Effector memory CD8-positive, alpha-beta T cell (primary cell): Measurements from ENCODE around the gene PTEN.
"Not testable (repeated sequence)": the region's sequence is repeated elsewhere in the genome, so short reads cannot be mapped to it uniquely, and the experiment has no call there.

Experiments
- ATAC-seq: fragments of 150-1000 bp; cut with Tn5 transposase; replicated peaks from 2 replicates; pipeline ENCODE4 v1.10.0; 2021; ENCODE audit warnings: mild to moderate bottlenecking, moderate library complexity
- DNase-seq, 3 experiments: peaks; one replicate each; pipeline ENCODE4 v3.0.0; 2021
- H3K27ac Mint-ChIP-seq, 2 donors: one replicate each; pipeline ENCODE4 v1.8.0; 2022; ENCODE audit warnings: mild to moderate bottlenecking in 2 of 2, mixed read lengths in 2 of 2, moderate library complexity in 2 of 2
- H3K27me3 Mint-ChIP-seq, 2 donors: one replicate each; pipeline ENCODE4 v1.8.0; 2022; ENCODE audit warnings: mixed read lengths in 2 of 2
- H3K36me3 Mint-ChIP-seq: one replicate; pipeline ENCODE4 v1.8.0; 2022; ENCODE audit warnings: mild to moderate bottlenecking, moderate library complexity, mixed read lengths; ENCODE audit not compliant: insufficient read depth
- H3K4me1 Mint-ChIP-seq, 2 donors: one replicate each; pipeline ENCODE4 v1.8.0; 2022; ENCODE audit warnings: low read depth in 2 of 2, mixed read lengths in 2 of 2
- H3K4me3 Mint-ChIP-seq, 2 donors: one replicate each; pipeline ENCODE4 v1.8.0; 2022; ENCODE audit warnings: mild to moderate bottlenecking in 2 of 2, mixed read lengths in 2 of 2, moderate library complexity in 2 of 2
- H3K9me3 Mint-ChIP-seq, 2 donors: one replicate each; pipeline ENCODE4 v1.8.0; 2022; ENCODE audit warnings: mixed read lengths in 2 of 2
- total RNA-seq, 9 experiments: gene quantifications; one replicate each; lab custom pipeline; 2026; lab: John Stamatoyannopoulos, UW

PTEN gene
- total RNA-seq: 92.0 to 196 (median 116) reads per million in 9 experiments

GRCh38 chr10:87863053-87863943 is at the start of gene PTEN, which contains the start of gene KLLN:
PTEN (plus strand) TSS chr10:87863625; CDS start chr10:87864470, 845 bp downstream.
KLLN (minus strand) TSS chr10:87863533; CDS start chr10:87862487, 1,046 bp downstream.
- Mint-ChIP-seq H3K4me3 (peak within 1 kb of the TSS; percentile 95 to 100), H3K4me1 (peaks cover 35 to 46% of the 10 kb centered on the region in 2 donors), H3K27me3 (no peaks in the 10 kb centered on the region), H3K9me3 (no peaks in the 10 kb centered on the region), H3K27ac (peak within 1 kb of the TSS; percentile 89 to 98), H3K36me3 (peaks cover 39% of the 10 kb centered on the region)
- ATAC-seq: peak; percentile 39
- DNase-seq: peak; percentile 67 to 74 (median 74)

DNA sequence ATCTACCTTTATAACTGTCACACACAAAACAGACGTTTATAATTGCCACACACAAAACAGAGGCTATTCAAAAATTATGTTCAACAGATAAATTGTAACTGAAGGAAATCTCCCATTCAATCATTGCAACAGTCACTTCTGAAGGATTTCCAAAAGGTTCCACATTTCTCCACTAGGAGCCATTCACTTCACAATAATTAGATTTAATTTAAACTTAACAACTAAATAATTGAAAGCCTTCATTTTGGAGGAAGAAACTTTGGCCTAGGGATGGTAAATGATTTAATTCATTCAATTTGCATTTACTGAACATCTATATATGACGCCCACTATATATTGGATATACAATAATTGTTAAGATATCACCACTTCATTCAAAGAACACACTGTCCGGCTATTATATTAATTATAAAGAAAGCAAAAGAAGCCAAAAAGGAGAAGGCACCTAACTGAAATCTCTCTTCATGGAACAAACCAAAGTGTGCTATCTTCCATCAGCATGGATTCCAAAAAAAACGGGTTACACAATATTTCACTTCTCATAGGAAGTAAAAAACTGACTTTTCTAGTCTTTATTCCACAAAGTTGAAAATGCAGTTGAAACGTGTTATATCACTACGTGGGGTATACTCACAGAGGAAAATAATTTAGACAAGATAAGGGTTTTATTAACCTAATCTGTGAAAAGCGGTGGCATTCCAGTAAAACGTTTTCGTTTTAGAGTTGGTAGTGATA is 47.1 kb upstream of the PTEN start:
- H3K4me1 Mint-ChIP-seq: peaks cover 26 to 46% of the 10 kb centered on the region in 2 donors
- peak overlapping the region; percentile 89 to 90 for H3K4me3 Mint-ChIP-seq
- H3K9me3 Mint-ChIP-seq: no peaks in the 10 kb centered on the region
- H3K36me3 Mint-ChIP-seq: peaks cover 39% of the 10 kb centered on the region
- ATAC-seq: no peak
- no peak for DNase-seq
- peak overlapping the region in 1 of 2 donors; percentile 96 for H3K27ac Mint-ChIP-seq
- no peaks in the 10 kb centered on the region for H3K27me3 Mint-ChIP-seq

DNA sequence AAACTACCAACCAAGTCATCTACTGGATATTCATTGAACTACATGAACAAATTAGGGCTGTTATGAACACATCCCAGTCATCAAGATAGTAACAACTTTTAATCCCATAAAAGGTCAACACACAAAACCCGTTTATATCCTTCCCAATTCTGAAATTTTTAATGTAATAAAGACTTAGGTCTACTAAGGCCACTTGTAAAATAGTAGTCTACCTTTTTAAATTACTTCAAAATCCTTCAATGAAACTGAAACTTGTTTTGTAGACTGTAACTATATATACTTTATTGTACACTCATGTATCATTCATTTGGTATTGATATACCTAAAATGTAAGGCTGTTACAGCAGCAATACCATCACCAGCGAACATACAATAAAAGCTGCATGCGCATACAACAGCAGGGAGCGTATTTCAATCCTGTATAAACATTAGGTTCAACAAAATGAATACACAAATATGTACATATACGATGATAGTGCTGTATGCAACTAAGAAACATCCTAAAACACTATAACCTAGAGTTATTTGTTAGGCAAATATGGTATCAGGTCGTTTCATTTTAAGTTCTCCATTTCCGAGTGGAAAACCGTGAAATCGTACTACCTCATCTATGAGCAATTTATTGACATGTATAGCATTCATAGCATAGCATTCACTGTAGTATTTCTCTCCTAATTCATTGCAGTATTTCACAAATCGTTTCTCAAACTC is 46.4 kb upstream of the PTEN start:
- H3K36me3 Mint-ChIP-seq: peaks cover 32% of the 10 kb centered on the region
- H3K27ac Mint-ChIP-seq: peak overlapping the region; percentile 96 to 97
- no peaks in the 10 kb centered on the region for H3K27me3 Mint-ChIP-seq
- peaks cover 24 to 39% of the 10 kb centered on the region in 2 donors for H3K4me1 Mint-ChIP-seq
- DNase-seq (no peak), ATAC-seq (no peak)
- peak overlapping the region; percentile 89 to 90 for H3K4me3 Mint-ChIP-seq
- H3K9me3 Mint-ChIP-seq: no peaks in the 10 kb centered on the region

DNA sequence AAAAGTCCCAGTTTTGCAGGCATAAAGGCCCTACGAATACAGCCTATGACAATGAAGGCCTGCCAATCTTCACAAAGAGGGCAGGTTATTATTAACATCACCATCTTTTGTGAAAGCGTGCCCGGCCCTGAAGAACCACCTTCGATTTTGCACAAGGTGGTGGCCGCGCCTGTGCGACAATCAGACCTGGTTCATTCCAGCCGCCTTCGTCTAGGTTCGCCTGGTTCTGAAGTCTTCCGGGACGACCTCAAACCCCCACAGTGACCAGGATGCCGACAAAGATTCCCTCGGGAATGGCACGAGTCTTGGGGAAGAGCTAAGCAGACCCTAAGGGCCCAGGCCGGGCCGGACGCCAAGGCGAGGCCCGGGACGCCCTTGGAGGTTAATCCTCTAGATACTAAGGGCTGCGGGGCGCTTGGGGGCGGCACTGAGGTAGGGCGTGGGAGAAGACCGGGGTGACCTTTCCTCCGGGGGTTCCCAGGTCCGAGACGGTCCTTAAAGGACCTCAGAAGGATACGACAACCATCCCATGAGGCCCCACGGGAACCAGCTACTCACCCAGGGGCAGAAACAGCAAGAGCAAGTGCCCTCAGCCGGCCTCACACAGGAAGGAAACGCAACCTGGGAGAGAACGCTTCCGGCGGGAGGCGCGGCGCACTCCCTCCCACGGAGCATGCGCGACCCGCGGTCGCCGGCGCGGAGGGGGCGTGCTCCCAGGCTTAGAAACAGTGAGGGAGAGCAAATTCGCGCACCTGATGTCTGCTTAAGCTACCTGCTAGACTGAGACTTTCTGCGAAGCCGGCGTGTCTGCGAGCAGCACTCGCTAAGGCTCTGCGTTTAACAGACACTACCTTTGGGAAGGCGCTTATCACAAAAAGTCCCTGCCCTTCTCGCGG is 45.6 kb upstream of the PTEN start, which contains the start of gene ATAD1:
TSS of gene ATAD1 (minus strand) at position 618 of the 896 bp plus-strand sequence. CDS start 3,627 bp downstream, outside the sequence.
- peak within 1 kb of the TSS; percentile 96 to 97 for H3K27ac Mint-ChIP-seq
- DNase-seq (peak; percentile 82 to 86 (median 86)), ATAC-seq (peak; percentile 85)
- H3K27me3 Mint-ChIP-seq: no peaks in the 10 kb centered on the region
- peak within 1 kb of the TSS; percentile 89 to 90 for H3K4me3 Mint-ChIP-seq
- no peaks in the 10 kb centered on the region for H3K9me3 Mint-ChIP-seq
- peaks cover 24 to 39% of the 10 kb centered on the region in 2 donors for H3K4me1 Mint-ChIP-seq
- peaks cover 26% of the 10 kb centered on the region for H3K36me3 Mint-ChIP-seq

DNA sequence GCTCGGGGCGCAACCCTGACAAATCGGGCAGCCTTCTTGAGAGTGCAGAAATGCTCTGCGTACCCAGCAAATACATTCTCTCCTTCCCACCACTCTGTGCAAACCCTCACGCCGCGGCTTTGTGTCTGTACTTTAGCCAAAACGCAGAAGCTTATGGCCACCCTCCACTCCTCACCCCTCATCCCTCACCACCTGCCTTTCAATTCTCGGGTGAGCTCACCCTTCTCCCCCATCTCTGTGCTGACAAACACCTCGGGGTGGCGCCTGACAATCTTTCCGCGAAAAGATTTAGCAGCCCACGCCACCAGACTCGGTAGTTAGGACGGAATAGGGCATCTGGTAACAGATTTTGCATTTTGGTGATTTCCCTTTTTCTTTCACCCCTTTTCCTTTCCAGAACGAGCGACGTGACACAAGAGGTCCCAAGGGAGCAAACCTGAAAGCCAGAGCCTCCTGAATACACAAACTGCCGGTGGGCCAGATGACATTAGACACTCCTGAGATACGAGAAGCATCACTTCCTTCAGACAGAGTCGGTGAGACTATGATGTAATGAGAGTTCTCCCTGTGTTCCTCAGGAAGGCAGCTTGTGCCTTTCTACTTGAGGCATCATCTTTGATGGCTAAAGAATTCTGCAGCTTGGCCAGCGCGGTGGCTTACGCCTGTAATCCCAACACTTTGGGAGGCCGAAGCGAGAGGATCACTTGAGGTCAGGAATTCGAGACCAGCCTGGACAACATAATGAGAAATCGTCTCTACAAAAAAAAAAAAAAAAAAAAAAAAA is 44.7 kb upstream of the PTEN start:
- H3K4me3 Mint-ChIP-seq: peak overlapping the region; percentile 89 to 90
- peak; percentile 46 to 67 (median 53) for DNase-seq
- ATAC-seq: peak; percentile 64
- no peaks in the 10 kb centered on the region for H3K9me3 Mint-ChIP-seq
- peaks cover 22% of the 10 kb centered on the region for H3K36me3 Mint-ChIP-seq
- H3K27me3 Mint-ChIP-seq: no peaks in the 10 kb centered on the region
- H3K27ac Mint-ChIP-seq: peak overlapping the region; percentile 96 to 97
- peaks cover 24 to 39% of the 10 kb centered on the region in 2 donors for H3K4me1 Mint-ChIP-seq

DNA sequence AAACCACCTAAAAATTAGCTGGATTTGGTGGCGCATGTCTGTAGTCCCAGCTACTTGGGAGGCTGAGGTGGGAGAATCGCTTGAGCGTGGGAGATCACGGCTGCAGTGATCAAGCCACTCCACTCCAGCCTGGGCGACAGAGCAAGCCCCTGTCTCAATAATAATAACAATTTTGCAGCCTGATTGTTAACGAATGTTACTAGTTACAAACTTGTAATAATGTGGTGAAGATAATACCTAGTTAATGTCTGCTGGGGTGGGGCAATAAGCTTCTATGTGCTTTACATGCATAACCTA is 44.2 kb upstream of the PTEN start:
- Mint-ChIP-seq H3K9me3 (no peaks in the 10 kb centered on the region), H3K27ac (peak overlapping the region; percentile 96 to 97), H3K27me3 (no peaks in the 10 kb centered on the region), H3K36me3 (peaks cover 22% of the 10 kb centered on the region), H3K4me3 (peak overlapping the region in 1 of 2 donors; percentile 90), H3K4me1 (peaks cover 24 to 39% of the 10 kb centered on the region in 2 donors)
- ATAC-seq: no peak
- DNase-seq: no peak

GRCh38 chr10:87826653-87827052 is 36.8 kb upstream of the PTEN start:
- H3K36me3 Mint-ChIP-seq: no peaks in the 10 kb centered on the region
- DNase-seq (no peak), ATAC-seq (no peak)
- H3K4me1 Mint-ChIP-seq: peaks cover 22 to 42% of the 10 kb centered on the region in 2 donors
- H3K27ac Mint-ChIP-seq: peak overlapping the region; percentile 44 to 79
- no peaks in the 10 kb centered on the region for H3K27me3 Mint-ChIP-seq
- no peaks in the 10 kb centered on the region for H3K9me3 Mint-ChIP-seq
- H3K4me3 Mint-ChIP-seq: no peak overlapping the region

GRCh38 chr10:87827681-87828080 is 35.7 kb upstream of the PTEN start:
- H3K4me3 Mint-ChIP-seq: peak overlapping the region in 1 of 2 donors; percentile 27
- H3K4me1 Mint-ChIP-seq: peaks cover 22 to 42% of the 10 kb centered on the region in 2 donors
- H3K9me3 Mint-ChIP-seq: no peaks in the 10 kb centered on the region
- ATAC-seq (no peak), DNase-seq (no peak)
- no peaks in the 10 kb centered on the region for H3K27me3 Mint-ChIP-seq
- peak overlapping the region; percentile 69 to 79 for H3K27ac Mint-ChIP-seq
- H3K36me3 Mint-ChIP-seq: no peaks in the 10 kb centered on the region

DNA sequence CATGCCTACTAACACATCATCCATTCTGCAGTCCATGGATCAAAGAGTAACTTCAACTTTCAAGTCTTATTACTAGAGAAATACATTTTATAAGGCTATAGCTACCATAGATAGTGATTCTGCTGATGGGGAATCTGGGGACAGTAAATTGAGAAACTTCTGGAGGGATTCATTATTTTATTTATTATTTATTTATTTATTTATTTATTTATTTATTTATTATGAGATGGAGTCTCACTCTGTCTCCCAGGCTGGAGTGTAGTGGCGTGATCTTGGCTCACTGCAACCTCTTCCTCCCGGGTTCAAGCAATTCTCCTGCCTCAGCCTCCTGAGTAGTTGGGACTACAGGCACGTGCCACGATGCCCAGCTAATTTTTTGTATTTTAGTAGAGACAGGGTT is 34.4 kb upstream of the PTEN start:
- not testable (repeated sequence) for ATAC-seq, H3K9me3 Mint-ChIP-seq, H3K27me3 Mint-ChIP-seq, H3K27ac Mint-ChIP-seq, H3K36me3 Mint-ChIP-seq, DNase-seq
- Mint-ChIP-seq H3K4me1 (peaks cover 22 to 42% of the 10 kb centered on the region in 2 donors), H3K4me3 (peak overlapping the region in 1 of 2 donors; percentile 14)

GRCh38 chr10:87829986-87830729 is 33.3 kb upstream of the PTEN start:
- Mint-ChIP-seq H3K27me3 (no peaks in the 10 kb centered on the region), H3K27ac (no peak overlapping the region), H3K36me3 (no peaks in the 10 kb centered on the region), H3K4me1 (peaks cover 22 to 42% of the 10 kb centered on the region in 2 donors), H3K4me3 (no peak overlapping the region), H3K9me3 (no peaks in the 10 kb centered on the region)
- DNase-seq (no peak), ATAC-seq (peak; percentile 79)

DNA sequence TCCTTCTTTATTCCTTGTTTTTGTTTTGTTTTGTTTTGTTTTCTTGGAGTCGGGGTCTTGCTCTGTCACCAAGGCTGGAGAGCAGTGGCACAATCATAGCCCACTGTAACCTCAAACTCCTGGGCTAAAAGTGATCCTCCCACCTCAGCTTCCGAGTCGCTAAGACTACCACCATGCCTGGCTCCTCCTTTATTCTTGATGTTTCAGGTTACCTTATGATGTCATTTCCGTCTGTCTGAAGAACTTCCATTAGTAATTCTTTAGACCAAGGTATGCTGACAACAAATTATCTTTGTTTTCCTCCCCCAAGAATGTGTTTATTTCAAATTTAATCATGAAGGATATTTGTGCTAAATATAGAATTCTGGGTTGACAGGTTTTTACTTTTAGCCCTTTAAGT is 27.3 kb upstream of the PTEN start:
- Mint-ChIP-seq H3K4me3 (no peak overlapping the region), H3K27ac (no peak overlapping the region), H3K27me3 (no peaks in the 10 kb centered on the region), H3K36me3 (no peaks in the 10 kb centered on the region), H3K9me3 (no peaks in the 10 kb centered on the region), H3K4me1 (peaks cover 3% of the 10 kb centered on the region in 2 donors)
- ATAC-seq (no peak), DNase-seq (no peak)
